KMS-11 (cell line): ENCODE measurements around the gene CACNA1S.

Experiments used
- H2AFZ ChIP-seq: fragments of 200-600 bp; sonication (generic); 2 replicates; pipeline ENCODE4 v1.6.1; 2016; ENCODE audit warnings: antibody characterized with exemption, mixed run types, low read depth
- H3K27ac ChIP-seq: fragments of 200-600 bp; sonication (generic); 2 replicates; pipeline ENCODE4 v1.6.1; 2016; ENCODE audit warnings: mild to moderate bottlenecking, mixed run types
- H3K27me3 ChIP-seq: fragments of 200-600 bp; sonication (generic); 2 replicates; pipeline ENCODE4 v1.6.1; 2017; ENCODE audit warnings: mild to moderate bottlenecking, low read depth, mixed run types, moderate library complexity; ENCODE audit not compliant: insufficient read depth
- H3K36me3 ChIP-seq: fragments of 200-600 bp; sonication (generic); 2 replicates; pipeline ENCODE4 v1.6.1; 2017; ENCODE audit warnings: mild to moderate bottlenecking, mixed run types; ENCODE audit not compliant: insufficient read depth
- H3K4me1 ChIP-seq: fragments of 200-600 bp; sonication (generic); 2 replicates; pipeline ENCODE4 v1.6.1; 2016; ENCODE audit warnings: mild to moderate bottlenecking, low read depth, mixed run types; ENCODE audit not compliant: poor library complexity, severe bottlenecking
- H3K4me2 ChIP-seq: fragments of 200-600 bp; sonication (generic); 2 replicates; pipeline ENCODE4 v1.7.0; 2016; ENCODE audit warnings: mild to moderate bottlenecking, mixed run types
- H3K4me3 ChIP-seq: fragments of 200-600 bp; sonication (generic); IDR thresholded peaks from 2 replicates; pipeline ENCODE4 v1.6.1; 2017; ENCODE audit warnings: low read depth, low read length, mixed read lengths; ENCODE audit not compliant: insufficient read depth
- H3K79me2 ChIP-seq: fragments of 200-600 bp; sonication (generic); 2 replicates; pipeline ENCODE4 v1.6.1; 2016; ENCODE audit warnings: low read depth, mixed run types; ENCODE audit not compliant: insufficient read depth
- H3K9ac ChIP-seq: fragments of 200-600 bp; sonication (generic); 2 replicates; pipeline ENCODE4 v1.6.1; 2016; ENCODE audit warnings: mild to moderate bottlenecking, mixed run types
- H4K20me1 ChIP-seq: fragments of 200-600 bp; sonication (generic); 2 replicates; pipeline ENCODE4 v1.6.1; 2016; ENCODE audit warnings: mild to moderate bottlenecking, mixed run types; ENCODE audit not compliant: insufficient read depth
- CTCF ChIP-seq: fragments of 200-600 bp; sonication (generic); conservative IDR thresholded peaks from 2 replicates; pipeline ENCODE4 v1.6.1; 2017; ENCODE audit warnings: low read depth, mild to moderate bottlenecking, antibody characterized with exemption, low read length, moderate library complexity, mixed read lengths

The CACNA1S gene

GRCh38 chr1:201112173-201112731, at the start of gene CACNA1S:
TSS of gene CACNA1S (minus strand) at chr1:201112426. CDS start at chr1:201112339, 87 bp downstream.
- H3K4me2 ChIP-seq, result no peak within 1 kb of the TSS
- H3K27ac ChIP-seq, result no peak within 1 kb of the TSS
- no peak within 1 kb of the TSS for H3K9ac ChIP-seq
- H4K20me1 ChIP-seq, result no peaks in the 10 kb centered on the region
- H2AFZ ChIP-seq, result no peak within 1 kb of the TSS
- no peak for TF ChIP-seq CTCF
- no peak within 1 kb of the TSS for H3K4me3 ChIP-seq
- H3K27me3 ChIP-seq, result no peaks in the 10 kb centered on the region
- no peaks in the 10 kb centered on the region for H3K36me3 ChIP-seq
- H3K79me2 ChIP-seq, result no peaks in the 10 kb centered on the region
- peaks cover 5% of the 10 kb centered on the region for H3K4me1 ChIP-seq

DNA sequence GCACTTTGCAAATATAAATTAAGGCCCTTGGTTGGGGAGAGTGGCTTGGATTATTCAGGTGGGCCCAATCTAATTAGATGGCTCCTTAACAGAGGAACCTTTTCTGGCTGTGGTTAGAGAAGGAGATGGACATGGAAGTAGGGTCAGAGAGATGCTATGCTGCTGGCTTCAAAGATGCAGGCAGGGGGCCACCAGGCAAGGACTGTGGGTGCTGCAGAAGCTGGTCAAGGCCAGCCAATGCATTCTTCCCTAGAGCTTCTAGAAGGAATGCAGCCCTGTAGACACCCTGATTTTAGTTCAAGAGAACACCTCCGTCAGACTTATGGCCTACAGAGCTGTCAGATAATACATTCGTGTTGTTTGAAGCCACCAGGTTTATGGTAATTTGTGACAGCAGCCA, 45.7 kb upstream of the CACNA1S start:
- H4K20me1 ChIP-seq, result no peaks in the 10 kb centered on the region
- TF ChIP-seq CTCF, result no peak
- no peak overlapping the region for H3K27ac ChIP-seq
- H3K4me3 ChIP-seq, result no peak overlapping the region
- H2AFZ ChIP-seq, result no peak overlapping the region
- no peak overlapping the region for H3K4me2 ChIP-seq
- peaks cover 8% of the 10 kb centered on the region; the same call in 1 of the 2 replicates for H3K79me2 ChIP-seq
- H3K4me1 ChIP-seq, result peaks cover 61% of the 10 kb centered on the region
- no peaks in the 10 kb centered on the region for H3K27me3 ChIP-seq
- H3K9ac ChIP-seq, result no peak overlapping the region
- no peaks in the 10 kb centered on the region for H3K36me3 ChIP-seq

DNA sequence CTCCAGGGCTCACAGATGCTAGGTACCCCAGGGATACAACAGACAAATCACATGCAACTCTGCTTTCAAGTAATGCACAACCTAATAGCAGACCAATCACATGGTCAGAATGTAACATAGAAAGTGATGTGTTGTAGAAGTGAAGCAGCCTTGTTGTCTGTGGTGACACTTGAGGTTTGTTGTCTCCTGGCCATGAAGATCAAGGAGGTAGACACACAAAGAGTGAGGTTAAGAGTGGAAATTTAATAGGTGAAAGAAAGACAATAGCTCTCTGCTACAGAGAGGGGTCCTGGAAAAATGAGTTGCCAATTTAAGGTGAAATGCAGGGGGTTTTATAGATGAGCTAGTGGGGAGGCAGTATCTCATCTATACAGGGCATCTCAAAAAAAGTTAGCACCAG, 44.6 kb upstream of the CACNA1S start:
- Histone ChIP-seq H2AFZ (no peak overlapping the region), H4K20me1 (no peaks in the 10 kb centered on the region), H3K4me3 (no peak overlapping the region), H3K4me1 (peaks cover 55% of the 10 kb centered on the region), H3K4me2 (peak overlapping the region; percentile 2; the same call in 1 of the 2 replicates), H3K36me3 (no peaks in the 10 kb centered on the region), H3K27me3 (no peaks in the 10 kb centered on the region), H3K79me2 (peaks cover 8% of the 10 kb centered on the region; the same call in 1 of the 2 replicates), H3K27ac (no peak overlapping the region), H3K9ac (no peak overlapping the region)
- TF ChIP-seq CTCF, result no peak

DNA sequence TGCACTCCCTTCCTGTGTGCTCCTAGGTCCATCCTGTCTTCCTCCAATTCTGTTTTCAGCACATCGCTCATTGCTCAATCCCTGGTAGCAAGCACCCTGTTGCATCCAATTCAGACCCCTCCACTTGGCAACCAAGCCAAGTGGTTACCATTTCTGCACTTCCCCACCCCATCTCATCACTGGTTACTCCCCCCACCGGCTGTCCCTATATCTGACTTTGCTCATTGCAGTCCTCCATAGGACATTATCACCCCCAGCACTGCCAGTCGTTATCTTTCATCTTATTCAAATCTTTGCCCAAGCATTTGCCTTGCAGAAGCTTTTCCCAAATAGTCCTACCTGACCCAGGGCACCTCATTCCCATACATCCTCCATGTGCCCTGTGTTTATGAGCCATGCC, 44.1 kb upstream of the CACNA1S start:
- Histone ChIP-seq H3K36me3 (no peaks in the 10 kb centered on the region), H3K4me2 (peak overlapping the region; percentile 2; the same call in 1 of the 2 replicates), H3K27me3 (no peaks in the 10 kb centered on the region), H4K20me1 (no peaks in the 10 kb centered on the region), H3K4me1 (peaks cover 50% of the 10 kb centered on the region), H2AFZ (no peak overlapping the region), H3K4me3 (no peak overlapping the region), H3K9ac (no peak overlapping the region), H3K27ac (no peak overlapping the region), H3K79me2 (peaks cover 8% of the 10 kb centered on the region; the same call in 1 of the 2 replicates)
- no peak for TF ChIP-seq CTCF
